Astrocyte (in vitro differentiated cells and primary cell): ENCODE data around the gene PARP9.

Experiments used
- EZH2 ChIP-seq: IDR thresholded peaks from 2 replicates; pipeline ENCODE4 v1.6.1; 2012; ENCODE audit warnings: mild to moderate bottlenecking, low read length, inconsistent platforms; ENCODE audit not compliant: insufficient read depth
- TF ChIP-seq, protein P1 (sequence below): IDR thresholded peaks from 2 replicates; pipeline ENCODE4 v1.5.1; 2011; ENCODE audit warnings: low read depth, mild to moderate bottlenecking, inconsistent platforms, low read length, moderate library complexity; ENCODE audit not compliant: insufficient read depth

DNA sequence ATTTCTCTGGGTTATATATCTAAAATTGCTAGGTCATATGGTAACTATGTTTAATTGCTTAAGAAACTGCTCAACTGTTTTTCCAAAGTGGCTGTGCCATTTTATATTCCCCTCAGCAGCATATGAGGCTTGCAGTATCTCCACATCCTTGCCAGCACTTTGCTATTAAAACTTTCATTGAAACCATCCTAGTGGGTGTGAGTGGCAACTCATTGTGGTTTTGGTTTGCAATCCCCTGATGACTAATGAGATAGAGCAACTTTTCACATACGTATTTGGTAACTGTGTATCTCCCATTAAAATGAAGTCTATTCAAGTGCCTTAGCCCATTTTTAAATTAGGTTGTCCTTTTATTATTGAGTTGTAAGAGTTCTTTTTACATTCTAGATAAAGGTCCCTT, 66.7 kb downstream of the PARP9 start:
- no peak for TF ChIP-seq EZH2
- TF ChIP-seq, protein P1, sequence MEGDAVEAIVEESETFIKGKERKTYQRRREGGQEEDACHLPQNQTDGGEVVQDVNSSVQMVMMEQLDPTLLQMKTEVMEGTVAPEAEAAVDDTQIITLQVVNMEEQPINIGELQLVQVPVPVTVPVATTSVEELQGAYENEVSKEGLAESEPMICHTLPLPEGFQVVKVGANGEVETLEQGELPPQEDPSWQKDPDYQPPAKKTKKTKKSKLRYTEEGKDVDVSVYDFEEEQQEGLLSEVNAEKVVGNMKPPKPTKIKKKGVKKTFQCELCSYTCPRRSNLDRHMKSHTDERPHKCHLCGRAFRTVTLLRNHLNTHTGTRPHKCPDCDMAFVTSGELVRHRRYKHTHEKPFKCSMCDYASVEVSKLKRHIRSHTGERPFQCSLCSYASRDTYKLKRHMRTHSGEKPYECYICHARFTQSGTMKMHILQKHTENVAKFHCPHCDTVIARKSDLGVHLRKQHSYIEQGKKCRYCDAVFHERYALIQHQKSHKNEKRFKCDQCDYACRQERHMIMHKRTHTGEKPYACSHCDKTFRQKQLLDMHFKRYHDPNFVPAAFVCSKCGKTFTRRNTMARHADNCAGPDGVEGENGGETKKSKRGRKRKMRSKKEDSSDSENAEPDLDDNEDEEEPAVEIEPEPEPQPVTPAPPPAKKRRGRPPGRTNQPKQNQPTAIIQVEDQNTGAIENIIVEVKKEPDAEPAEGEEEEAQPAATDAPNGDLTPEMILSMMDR = no peak
